GM12872 (cell line): ENCODE results near the gene CDYL.

Experiments used
- CTCF ChIP-seq: IDR thresholded peaks from 3 replicates; pipeline ENCODE4 v1.5.1; 2011; ENCODE audit warnings: low read depth, mild to moderate bottlenecking, low read length, moderate library complexity; ENCODE audit not compliant: insufficient read depth

The CDYL gene

GRCh38 chr6:4953440-4953839 is 177.2 kb downstream of the CDYL start:
- TF ChIP-seq CTCF = no peak

DNA sequence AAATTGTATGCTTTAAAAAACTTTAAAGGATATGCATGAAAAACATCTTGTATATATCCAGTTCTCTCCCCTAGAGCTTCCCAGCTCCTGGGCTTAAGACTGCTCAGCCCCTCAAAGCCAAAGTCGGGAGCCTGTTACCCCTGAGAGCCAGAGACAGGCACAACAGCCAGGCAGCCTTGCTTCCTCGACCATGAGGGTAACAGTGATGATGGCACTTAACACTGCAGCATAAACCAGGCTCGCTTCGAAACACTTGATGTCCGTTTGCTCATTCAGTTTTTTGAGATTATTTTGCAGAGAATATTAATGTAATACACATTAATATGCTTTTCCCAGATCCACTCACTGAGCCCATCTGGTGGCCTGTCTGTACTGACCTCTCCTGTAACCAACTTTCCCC is 180.4 kb downstream of the CDYL start:
- no peak for TF ChIP-seq CTCF

- TF ChIP-seq CTCF = 0 out of 3 replicates have a peak, but pooled peaks have one; percentile 1
Observed at GRCh38 chr6:4957521-4958231, 181.5 kb downstream of the CDYL start.

DNA sequence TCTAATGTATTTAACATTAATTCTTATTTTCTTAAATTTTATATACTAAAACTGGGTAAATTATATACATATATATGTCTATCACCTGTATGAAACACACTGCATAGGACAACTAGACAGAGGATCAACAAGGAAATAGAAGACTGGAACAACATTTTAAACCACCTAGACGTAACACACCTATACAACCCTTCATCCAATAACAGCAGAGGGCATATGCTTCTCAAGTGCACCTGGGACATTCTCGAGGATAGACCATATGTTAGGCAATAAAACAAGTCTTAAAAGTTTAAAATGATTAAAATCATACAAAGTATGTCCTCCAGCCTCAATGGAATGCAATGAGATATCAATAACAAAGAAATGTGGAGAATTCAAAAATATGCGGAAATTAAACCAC is 182.4 kb downstream of the CDYL start:
- no peak for TF ChIP-seq CTCF

- TF ChIP-seq CTCF = no peak
Observed at GRCh38 chr6:4961322-4962168, 185.3 kb downstream of the CDYL start.

DNA sequence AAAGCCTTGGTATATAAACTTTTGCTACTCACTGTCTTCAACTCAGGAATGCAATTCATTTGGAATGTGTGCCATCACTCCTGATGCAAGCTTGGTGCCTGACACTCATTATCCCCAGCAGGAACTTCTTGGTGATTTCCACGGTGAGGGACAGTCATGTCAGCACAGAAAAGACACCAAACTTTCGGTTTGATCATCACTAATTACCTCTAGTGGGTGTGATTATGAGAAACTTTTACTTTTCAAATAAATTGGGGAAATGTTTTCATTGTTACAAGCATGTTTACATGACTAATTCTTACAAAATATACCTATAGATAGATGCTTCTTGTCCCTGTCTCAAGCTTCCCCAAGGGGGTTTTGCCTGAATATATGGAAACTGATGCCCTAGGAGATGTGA is 186.7 kb downstream of the CDYL start:
- no peak for TF ChIP-seq CTCF

DNA sequence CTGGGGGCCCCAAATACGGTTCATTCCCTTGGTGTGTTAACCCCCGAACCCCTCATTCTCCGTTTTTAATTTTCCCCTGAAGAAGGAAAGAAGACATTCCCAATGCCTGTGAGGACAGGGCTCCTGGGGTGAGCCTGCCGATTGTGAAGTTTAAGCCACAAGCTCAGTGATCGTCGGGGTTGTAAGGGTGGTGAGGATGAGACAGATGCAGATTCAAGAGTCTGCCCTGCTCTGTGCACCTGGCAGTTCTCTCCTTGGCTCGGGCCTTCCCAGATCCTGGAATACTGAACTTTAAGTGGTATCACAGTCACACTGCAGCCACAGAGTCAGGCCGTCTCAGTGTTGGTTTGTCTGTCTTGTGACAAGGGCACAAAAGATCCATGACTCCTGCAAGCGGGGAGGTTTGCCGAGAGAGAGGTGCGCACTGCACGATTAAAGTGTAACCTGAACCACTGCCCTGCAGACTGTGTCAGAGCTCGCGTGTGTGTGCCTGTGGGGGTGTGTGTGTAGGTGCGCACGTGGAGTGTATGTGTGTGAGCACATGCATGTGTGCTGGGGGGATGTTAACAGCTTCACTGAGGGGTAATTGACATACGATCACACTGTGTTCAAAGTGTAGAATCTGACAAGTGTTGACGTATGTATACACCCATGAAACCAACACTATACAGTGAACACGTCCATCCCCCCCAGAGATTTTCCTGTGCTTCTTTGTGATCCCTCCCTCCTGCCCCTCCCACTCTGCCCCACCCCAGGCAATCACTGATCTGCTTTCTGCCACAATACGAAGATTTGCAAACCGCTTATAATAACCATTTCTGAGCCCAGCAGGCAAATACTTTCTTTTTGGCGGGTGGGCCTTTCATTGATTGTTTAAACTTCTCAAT is 188.7 kb downstream of the CDYL start:
- TF ChIP-seq CTCF = no peak
